Measurements from ENCODE around the gene OOSP4B.
"Not testable (repeated sequence)": the region's sequence is repeated elsewhere in the genome, so short reads cannot be mapped to it uniquely, and the experiment has no call there.

The OOSP4B gene

DNA sequence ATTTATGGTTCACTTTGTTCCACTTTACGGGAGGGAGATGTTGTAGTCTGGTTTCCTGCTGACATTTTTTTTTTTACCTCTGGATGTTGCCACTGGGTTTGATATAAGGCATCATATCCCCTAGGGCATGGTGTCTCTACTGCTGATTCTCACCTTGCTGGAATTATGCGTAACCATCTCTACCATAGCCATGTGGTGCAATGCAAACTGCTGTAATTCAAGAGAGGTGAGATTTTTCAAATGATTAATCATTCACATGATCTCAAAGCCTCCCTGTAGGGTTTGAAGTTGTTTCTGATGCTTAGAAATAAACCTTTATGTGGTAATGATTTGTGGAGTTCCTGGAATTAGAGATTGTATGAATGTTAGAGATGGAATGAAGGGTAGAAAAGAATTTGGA, 52.5 kb downstream of the OOSP4B start:
- TF ChIP-seq CTCF (IDR thresholded peaks at IDR 0.05) = no peak
- DNase-seq = no peak
- peaks cover 9% of the 10 kb centered on the region for H3K9me3 Mint-ChIP-seq
- peaks cover 10% of the 10 kb centered on the region for H3K4me1 Mint-ChIP-seq
- no peaks in the 10 kb centered on the region for H3K27me3 Mint-ChIP-seq (ENCODE audit: low read depth, poor library complexity)
- H3K4me3 Mint-ChIP-seq = no peak overlapping the region
- no peaks in the 10 kb centered on the region for H3K36me3 Mint-ChIP-seq (ENCODE audit: low read depth)
- H3K27ac Mint-ChIP-seq = no peak overlapping the region

GRCh38 chr11:60071644-60072043, 54.7 kb downstream of the OOSP4B start:
- not testable (repeated sequence) for H3K36me3 Mint-ChIP-seq (ENCODE audit: low read depth); H3K4me3 Mint-ChIP-seq; H3K4me1 Mint-ChIP-seq; DNase-seq; H3K27me3 Mint-ChIP-seq (ENCODE audit: low read depth, poor library complexity); H3K27ac Mint-ChIP-seq
- peaks cover 13% of the 10 kb centered on the region for H3K9me3 Mint-ChIP-seq

DNA sequence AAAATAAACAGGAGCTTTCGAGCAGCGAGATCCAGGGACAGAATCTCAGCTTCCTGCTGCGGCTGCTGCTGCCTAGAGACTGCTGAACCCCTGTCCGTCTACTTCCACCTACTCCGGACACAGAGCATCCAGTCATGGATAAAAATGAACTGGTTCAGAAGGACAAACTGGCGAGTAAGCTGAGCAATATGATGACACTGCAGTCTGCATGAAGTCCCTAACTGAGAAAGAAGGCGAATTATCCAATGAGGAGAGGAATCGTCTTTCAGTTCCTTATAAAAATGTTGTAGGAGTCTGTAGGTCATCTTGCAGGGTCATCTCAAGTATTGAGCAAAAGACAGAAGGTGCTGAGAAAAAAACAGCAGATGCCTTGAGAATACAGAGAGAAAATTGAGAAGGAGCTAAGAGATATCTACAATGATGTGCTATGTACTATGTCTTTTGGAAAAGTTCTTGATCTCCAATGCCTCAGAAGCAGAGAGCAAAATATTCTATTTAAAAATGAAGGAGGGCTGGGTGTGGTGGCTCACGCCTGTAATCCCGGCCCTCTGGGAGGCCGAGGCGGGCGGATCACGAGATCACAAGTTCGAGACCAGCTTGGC, 60.3 kb downstream of the OOSP4B start:
- Mint-ChIP-seq H3K27me3 (ENCODE audit: low read depth, poor library complexity) (no peaks in the 10 kb centered on the region), H3K27ac (no peak overlapping the region), H3K36me3 (ENCODE audit: low read depth) (no peaks in the 10 kb centered on the region), H3K4me3 (no peak overlapping the region), H3K4me1 (no peaks in the 10 kb centered on the region), H3K9me3 (peaks cover 13% of the 10 kb centered on the region)
- TF ChIP-seq CTCF (IDR thresholded peaks at IDR 0.05) = no peak
- no peak for DNase-seq

- no peak for TF ChIP-seq CTCF (IDR thresholded peaks at IDR 0.05)
- H3K4me1 Mint-ChIP-seq = no peaks in the 10 kb centered on the region
- no peak for DNase-seq
- no peak overlapping the region for H3K4me3 Mint-ChIP-seq
- no peaks in the 10 kb centered on the region for H3K36me3 Mint-ChIP-seq (ENCODE audit: low read depth)
- no peak overlapping the region for H3K27ac Mint-ChIP-seq
- peaks cover 13% of the 10 kb centered on the region for H3K9me3 Mint-ChIP-seq
- H3K27me3 Mint-ChIP-seq (ENCODE audit: low read depth, poor library complexity) = no peaks in the 10 kb centered on the region
Measured at GRCh38 chr11:60077981-60078380, 61.0 kb downstream of the OOSP4B start.

GRCh38 chr11:60078745-60079144, 61.8 kb downstream of the OOSP4B start:
- H3K36me3 Mint-ChIP-seq (ENCODE audit: low read depth) = no peaks in the 10 kb centered on the region
- DNase-seq = no peak
- no peaks in the 10 kb centered on the region for H3K4me1 Mint-ChIP-seq
- TF ChIP-seq CTCF (IDR thresholded peaks at IDR 0.05) = no peak
- no peak overlapping the region for H3K27ac Mint-ChIP-seq
- no peak overlapping the region for H3K4me3 Mint-ChIP-seq
- peaks cover 10% of the 10 kb centered on the region for H3K9me3 Mint-ChIP-seq
- H3K27me3 Mint-ChIP-seq (ENCODE audit: low read depth, poor library complexity) = no peaks in the 10 kb centered on the region

DNA sequence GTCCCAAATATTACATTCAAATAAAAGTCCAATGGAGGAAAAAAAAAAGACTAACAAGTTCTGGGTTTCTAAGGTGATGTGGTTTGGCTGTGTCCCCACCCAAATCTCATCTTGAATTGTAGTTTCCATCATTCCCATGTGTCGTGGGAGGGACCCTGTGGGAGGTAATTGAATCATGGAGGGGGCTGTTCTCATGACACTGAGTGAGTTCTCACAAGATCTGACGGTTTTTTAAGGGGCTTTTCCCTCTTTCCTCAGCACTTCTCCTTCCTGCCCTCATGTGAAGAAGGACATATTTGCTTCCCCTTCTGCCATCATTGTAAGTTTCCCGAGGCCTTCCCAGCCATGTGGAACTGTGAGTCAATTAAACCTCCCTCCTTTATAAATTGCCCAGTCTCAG, 63.6 kb downstream of the OOSP4B start:
- no peak for TF ChIP-seq CTCF (IDR thresholded peaks at IDR 0.05)
- Mint-ChIP-seq H3K4me1 (no peaks in the 10 kb centered on the region), H3K9me3 (peaks cover 5% of the 10 kb centered on the region), H3K36me3 (ENCODE audit: low read depth) (no peaks in the 10 kb centered on the region), H3K27ac (no peak overlapping the region), H3K4me3 (no peak overlapping the region), H3K27me3 (ENCODE audit: low read depth, poor library complexity) (no peaks in the 10 kb centered on the region)
- no peak for DNase-seq
